Epithelial cell of proximal tubule (primary cell): Measurements from ENCODE around the gene EDIL3. TPM values are rescaled to one million over a fixed set of nuclear protein-coding genes. Genes with fewer than 3 reads are reported as not detected.

Source experiments
- DNase-seq: peaks from one replicate; pipeline ENCODE4 v3.0.0-alpha.2; 2011; ENCODE audit warnings: low read depth
- H3K4me3 ChIP-seq: 2 replicates; pipeline ENCODE4 v1.5.1; 2011; ENCODE audit warnings: low read depth, mild to moderate bottlenecking, low read length
- total RNA-seq: library from RNA; depleted of rRNA; stranded (reverse); fragments of >200 nt; gene quantifications from 2 replicates; pipeline ENCODE4 v1.2.3, GENCODE V29; 2015
- TF ChIP-seq, protein P1 (sequence below): conservative IDR thresholded peaks from 2 replicates; pipeline ENCODE4 v1.5.1; 2012; ENCODE audit warnings: low read depth, mild to moderate bottlenecking, low read length

The EDIL3 gene
- total RNA-seq, 1 donor from 2014 or later: 80.1 TPM

- H3K4me3 ChIP-seq: no peak overlapping the region
- no peak for DNase-seq
- TF ChIP-seq, protein P1, sequence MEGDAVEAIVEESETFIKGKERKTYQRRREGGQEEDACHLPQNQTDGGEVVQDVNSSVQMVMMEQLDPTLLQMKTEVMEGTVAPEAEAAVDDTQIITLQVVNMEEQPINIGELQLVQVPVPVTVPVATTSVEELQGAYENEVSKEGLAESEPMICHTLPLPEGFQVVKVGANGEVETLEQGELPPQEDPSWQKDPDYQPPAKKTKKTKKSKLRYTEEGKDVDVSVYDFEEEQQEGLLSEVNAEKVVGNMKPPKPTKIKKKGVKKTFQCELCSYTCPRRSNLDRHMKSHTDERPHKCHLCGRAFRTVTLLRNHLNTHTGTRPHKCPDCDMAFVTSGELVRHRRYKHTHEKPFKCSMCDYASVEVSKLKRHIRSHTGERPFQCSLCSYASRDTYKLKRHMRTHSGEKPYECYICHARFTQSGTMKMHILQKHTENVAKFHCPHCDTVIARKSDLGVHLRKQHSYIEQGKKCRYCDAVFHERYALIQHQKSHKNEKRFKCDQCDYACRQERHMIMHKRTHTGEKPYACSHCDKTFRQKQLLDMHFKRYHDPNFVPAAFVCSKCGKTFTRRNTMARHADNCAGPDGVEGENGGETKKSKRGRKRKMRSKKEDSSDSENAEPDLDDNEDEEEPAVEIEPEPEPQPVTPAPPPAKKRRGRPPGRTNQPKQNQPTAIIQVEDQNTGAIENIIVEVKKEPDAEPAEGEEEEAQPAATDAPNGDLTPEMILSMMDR: no peak
Observed at GRCh38 chr5:84229045-84229444, 155.6 kb downstream of the EDIL3 start.

- TF ChIP-seq, protein P1: no peak
- no peak overlapping the region for H3K4me3 ChIP-seq
- no peak for DNase-seq
Observed at GRCh38 chr5:84228266-84228665, 156.4 kb downstream of the EDIL3 start.

DNA sequence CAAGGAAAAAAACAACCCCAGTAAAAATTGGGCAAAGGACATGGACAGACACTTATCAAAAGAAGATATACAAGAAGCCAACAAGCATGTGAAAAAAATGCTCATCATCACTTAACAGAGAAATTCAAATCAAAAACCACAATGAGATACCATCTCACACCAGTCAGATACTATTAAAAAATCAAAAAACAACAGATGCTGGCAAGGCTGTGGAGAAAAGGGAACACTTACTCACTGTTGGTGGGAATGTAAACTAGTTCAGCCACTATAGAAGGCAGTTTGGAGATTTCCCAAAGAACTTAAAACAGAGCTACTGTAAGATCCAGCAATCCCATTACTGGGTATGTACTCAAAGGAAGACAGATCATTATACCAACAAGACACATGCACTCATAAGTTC is 157.4 kb downstream of the EDIL3 start:
- DNase-seq: no peak
- H3K4me3 ChIP-seq: no peak overlapping the region
- TF ChIP-seq, protein P1: no peak

- DNase-seq: no peak
- H3K4me3 ChIP-seq: no peak overlapping the region
- TF ChIP-seq, protein P1: no peak
Observed at GRCh38 chr5:84218546-84218945, 166.1 kb downstream of the EDIL3 start.

- no peak overlapping the region for H3K4me3 ChIP-seq
- TF ChIP-seq, protein P1: no peak
- DNase-seq: no peak
Observed at GRCh38 chr5:84215521-84215920, 169.2 kb downstream of the EDIL3 start.

DNA sequence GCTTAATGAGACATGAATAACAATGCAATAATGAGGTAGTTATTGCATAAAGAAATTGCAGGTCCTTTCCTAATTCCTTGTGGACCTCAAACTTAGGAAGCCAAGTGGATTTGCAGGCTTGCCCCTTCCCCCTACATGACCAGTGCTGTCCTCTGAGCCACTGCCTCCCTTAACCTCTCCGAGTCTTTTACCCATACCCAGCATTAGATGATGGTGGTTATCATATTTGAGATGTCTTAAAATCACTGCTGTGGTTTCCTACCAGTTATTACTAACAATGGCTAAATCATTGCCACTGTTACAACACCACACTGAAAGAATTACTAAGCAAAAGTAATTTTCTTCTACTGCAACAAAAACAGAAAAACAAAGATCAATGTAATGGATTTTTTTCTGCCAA is 170.8 kb downstream of the EDIL3 start:
- H3K4me3 ChIP-seq: no peak overlapping the region
- TF ChIP-seq, protein P1: no peak
- DNase-seq: no peak

GRCh38 chr5:84213212-84213611 is 171.5 kb downstream of the EDIL3 start:
- TF ChIP-seq, protein P1: no peak
- DNase-seq: no peak
- no peak overlapping the region for H3K4me3 ChIP-seq
